Activated CD8-positive, alpha-beta memory T cell treated with anti-CD3 and anti-CD28 coated beads, Interleukin-2, amount 10 ng/mL, durations not matched to agents 7 days and 5 days (primary cell): ENCODE data around the gene PAPOLB. TPM values are rescaled to one million over a fixed set of nuclear protein-coding genes. Genes with fewer than 3 reads are reported as not detected.

Source experiments
- total RNA-seq, 2 experiments: library from RNA; stranded (reverse); gene quantifications; one replicate each; pipeline ENCODE4 v1.2.3, GENCODE V29; 2021

The PAPOLB gene
- total RNA-seq, 2 experiments from 2014 or later = 0.06 TPM; not detected in 1

Other genes starting within 250 kb of the PAPOLB start
- gene FOXK1, start 179.7 kb downstream of the PAPOLB start, total RNA-seq = 10 to 100 TPM; 27.1 to 31.2 TPM
- gene AP5Z1, start 86.4 kb downstream of the PAPOLB start, total RNA-seq = 10 to 100 TPM; 51.2 to 57.5 TPM
- gene RADIL, start 21.7 kb upstream of the PAPOLB start, total RNA-seq = under 1 TPM in 1 of 2 experiments, not detected in 1; 0.12 TPM
- not detected for gene MMD2, start 97.2 kb upstream of the PAPOLB start, total RNA-seq
- 10 to 100 TPM; 11.0 to 11.9 TPM for gene RBAK, start 183.8 kb upstream of the PAPOLB start, total RNA-seq